Measurements from ENCODE around the gene PRSS57.

DNA sequence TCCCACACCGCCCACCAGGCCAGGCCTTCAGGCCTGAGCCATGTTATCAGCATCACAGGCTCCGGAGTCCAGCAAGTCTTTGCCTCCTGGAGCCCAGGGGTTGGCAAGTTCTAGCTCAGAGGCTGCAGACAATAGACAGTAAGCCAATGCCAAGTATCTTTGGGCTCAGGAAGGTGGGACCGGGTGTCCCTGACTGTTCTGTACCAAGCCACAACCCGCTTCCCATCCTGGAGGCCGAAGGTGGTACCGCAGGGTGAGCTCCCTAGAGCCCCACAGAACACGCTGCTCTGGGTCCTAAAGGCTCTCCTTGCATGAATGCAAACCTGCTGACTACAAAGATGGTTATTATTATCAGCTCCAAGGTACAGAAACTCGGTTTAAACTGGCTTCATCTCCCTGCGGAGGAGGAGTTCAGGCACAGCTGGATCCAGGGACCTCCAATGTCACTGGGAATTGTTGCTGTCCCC, 24.6 kb downstream of the PRSS57 start:
- TF ChIP-seq POLR2A (IDR thresholded peaks at IDR 0.05; ENCODE audit: low read length) = no peak
- TF ChIP-seq GATA1 (IDR thresholded peaks at IDR 0.05; ENCODE audit: low read depth, low read length) = no peak

Data from erythroblast (primary cell).